Adrenal gland (tissue), 12 donors: ENCODE data around the gene KIZ. TPM values are rescaled to one million over a fixed set of nuclear protein-coding genes. Genes with fewer than 3 reads are reported as not detected.

Experiments used
- DNase-seq, 7 donors: peaks; one replicate each; pipeline ENCODE4 v3.0.0-alpha.2; 2019 to 2020
- H3K27ac ChIP-seq, 5 donors: fragments of 200-600 bp; sonication (generic) in 4 of 5; 1 replicate in 3 of 5; 2 replicates in 2 of 5; pipeline versions ENCODE4 v1.5.1 to v1.8.0; 2016 to 2020; ENCODE audit warnings: mild to moderate bottlenecking in 1 of 5
- H3K27me3 ChIP-seq: fragments of 200-600 bp; 2 replicates; pipeline ENCODE4 v1.8.0; 2021
- H3K36me3 ChIP-seq, 2 donors: fragments of 200-600 bp; replicated peaks in 1 of 2; 1 replicate in 1 of 2; 2 replicates in 1 of 2; pipeline versions ENCODE4 v1.5.1 to v1.8.0; 2018 to 2022
- H3K4me1 ChIP-seq, 2 donors: fragments of 200-600 bp; replicated peaks in 1 of 2; 1 replicate in 1 of 2; 2 replicates in 1 of 2; pipeline versions ENCODE4 v1.5.1 to v1.8.0; 2018 to 2021
- H3K4me3 ChIP-seq, 4 donors: fragments of 200-600 bp; sonication (generic) in 3 of 4; one replicate each; pipeline ENCODE4 v1.5.1; 2016 to 2018
- H3K9me3 ChIP-seq, 3 donors: fragments of 200-600 bp; sonication (generic) in 1 of 3; replicated peaks in 1 of 3; 1 replicate in 2 of 3; 2 replicates in 1 of 3; pipeline versions ENCODE4 v1.5.1 to v1.8.0; 2016 to 2021
- CTCF ChIP-seq, 6 experiments: fragments of 450-650 bp in 4 of 6; fragments of 200-600 bp in 2 of 6; sonication (generic) in 1 of 6; IDR thresholded peaks; 1 replicate in 5 of 6; 2 replicates in 1 of 6; pipeline versions ENCODE4 v1.5.1 to v1.8.0; 2016 to 2021; ENCODE audit warnings: antibody characterized with exemption in 6 of 6, mild to moderate bottlenecking in 2 of 6, moderate library complexity in 1 of 6
- POLR2A ChIP-seq, 2 donors: fragments of 450-650 bp; IDR thresholded peaks; one replicate each; pipeline ENCODE4 v1.6.1; 2017; ENCODE audit warnings: antibody characterized with exemption in 2 of 2, mild to moderate bottlenecking in 2 of 2, moderate library complexity in 1 of 2
- WGBS, 4 donors: extraction: QIAGEN DNeasy Blood & Tissue Kit in 2 of 4; methylation state at CpG; one replicate each; pipeline versions ENCODE4 v1.1.5 to v1.1.7; 2013 to 2017; 5-methylcytosine and 5-hydroxymethylcytosine counted together
- intact Hi-C, 2 donors: fragments of 100-400 bp; cut with DNase I; formaldehyde crosslinking; loops; one replicate each; pipeline versions ENCODE4 v1.14.1 to v1.15.0; 2022 to 2023
- polyA plus RNA-seq, 3 donors: library from polyadenylated mRNA; stranded (reverse); fragments of 200-250 nt in 2 of 3; fragments of 350-450 nt in 1 of 3; fragmentation: Illumina TruSeq in 1 of 3; extraction: RNeasy Lipid Tissue Mini Kit (QIAGEN cat#74804) in 1 of 3; gene quantifications; one replicate each; pipeline ENCODE4 v1.2.3, GENCODE V29; 2013 to 2014
- total RNA-seq, 9 donors: library from RNA; depleted of rRNA in 4 of 9; stranded (reverse); fragments of >200 nt in 4 of 9; fragments of 120-200 nt in 1 of 9; fragmentation: NEBNext Ultra II Directional in 1 of 9; extraction: Animal tissue kit (Norgen Biotek cat#: 25700) in 1 of 9; gene quantifications; one replicate each; pipeline versions ENCODE4 v1.1.0 to v1.2.4, GENCODE V29; 2013 to 2023
- donor health status: healthy with polysubstance abuse.
- donor health status: Bipolar disorder and iron deficiency.
- donor health status: DM: yes; HTN: yes; CAD: no.
- donor health status: DM: no; HTN: no; CAD: no.
- donor health status: DM: no; HTN: no; CAD: no.
- donor health status: DM: yes; HTN: yes; CAD: no.

The KIZ gene
- total and polyA plus RNA-seq, 12 donors: 10.4 to 62.9 (median 15.3) TPM

GRCh38 chr20:21213691-21214090, 87.8 kb downstream of the KIZ start:
- H3K4me3 ChIP-seq: no peak overlapping the region
- intact Hi-C loops: no loop called here
- H3K27ac ChIP-seq: no peak overlapping the region
- WGBS, 4 donors: 77 to 92% (median 83%) methylated on average over 2 of the region's 2 CpGs
- H3K9me3 ChIP-seq: no peaks in the 10 kb centered on the region
- no peaks in the 10 kb centered on the region for H3K27me3 ChIP-seq
- H3K36me3 ChIP-seq: no peaks in the 10 kb centered on the region
- no peak for DNase-seq
- TF ChIP-seq CTCF (IDR thresholded peaks at IDR 0.05): no peak
- no peak for TF ChIP-seq POLR2A (IDR thresholded peaks at IDR 0.05)
- no peaks in the 10 kb centered on the region for H3K4me1 ChIP-seq

DNA sequence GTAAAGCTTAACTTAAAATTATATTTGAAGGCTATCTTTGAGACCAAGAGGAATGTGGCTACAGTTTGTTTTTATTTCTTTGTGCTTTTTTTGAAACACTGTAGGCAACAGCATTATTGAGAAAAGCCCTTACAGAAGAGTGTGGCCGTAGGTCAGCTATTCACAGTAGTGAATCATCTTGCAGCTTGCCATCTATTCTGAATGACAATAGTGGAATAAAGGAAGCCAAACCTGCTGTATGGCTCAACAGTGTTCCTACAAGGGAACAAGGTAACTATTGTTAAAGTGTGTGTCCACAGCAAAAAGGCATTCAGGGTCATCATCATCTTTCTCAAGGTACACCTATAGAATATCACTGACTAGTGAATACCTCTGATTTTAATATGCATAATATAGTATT, 88.5 kb downstream of the KIZ start:
- Histone ChIP-seq H3K36me3 (no peaks in the 10 kb centered on the region), H3K27ac (no peak overlapping the region), H3K9me3 (no peaks in the 10 kb centered on the region), H3K4me3 (no peak overlapping the region), H3K4me1 (no peaks in the 10 kb centered on the region), H3K27me3 (no peaks in the 10 kb centered on the region)
- intact Hi-C loops: no loop called here
- 63 to 90% (median 77%) methylated on average over 1 of the region's 1 CpG for WGBS, 4 donors
- DNase-seq: no peak
- TF ChIP-seq CTCF (IDR thresholded peaks at IDR 0.05) (no peak), POLR2A (IDR thresholded peaks at IDR 0.05) (no peak)

DNA sequence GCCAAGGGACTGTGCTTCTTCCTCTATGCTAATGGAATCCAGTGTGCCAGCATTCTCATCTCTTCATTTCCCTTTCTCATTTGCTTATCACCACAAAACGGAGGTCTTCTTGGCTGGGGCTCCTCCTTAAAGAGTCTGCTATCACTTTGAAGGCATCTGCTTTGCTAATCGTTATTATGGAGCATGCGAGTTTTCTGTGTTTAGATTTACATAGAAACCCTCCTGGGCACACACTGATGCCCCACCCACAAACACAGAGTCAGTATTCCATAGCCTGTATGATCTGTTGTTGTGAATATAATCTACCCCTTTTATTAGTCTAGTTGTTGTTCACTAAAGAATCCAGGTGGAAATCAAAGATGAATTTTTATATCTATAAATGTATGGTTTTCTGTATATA, 93.8 kb downstream of the KIZ start:
- Histone ChIP-seq H3K27ac (no peak overlapping the region), H3K4me3 (no peak overlapping the region), H3K27me3 (no peaks in the 10 kb centered on the region), H3K36me3 (no peaks in the 10 kb centered on the region), H3K9me3 (no peaks in the 10 kb centered on the region), H3K4me1 (no peaks in the 10 kb centered on the region)
- intact Hi-C loops: no loop called here
- WGBS, 4 donors: 78 to 85% (median 81%) methylated on average over 3 of the region's 3 CpGs
- TF ChIP-seq CTCF (IDR thresholded peaks at IDR 0.05) (no peak), POLR2A (IDR thresholded peaks at IDR 0.05) (no peak)
- DNase-seq: no peak

DNA sequence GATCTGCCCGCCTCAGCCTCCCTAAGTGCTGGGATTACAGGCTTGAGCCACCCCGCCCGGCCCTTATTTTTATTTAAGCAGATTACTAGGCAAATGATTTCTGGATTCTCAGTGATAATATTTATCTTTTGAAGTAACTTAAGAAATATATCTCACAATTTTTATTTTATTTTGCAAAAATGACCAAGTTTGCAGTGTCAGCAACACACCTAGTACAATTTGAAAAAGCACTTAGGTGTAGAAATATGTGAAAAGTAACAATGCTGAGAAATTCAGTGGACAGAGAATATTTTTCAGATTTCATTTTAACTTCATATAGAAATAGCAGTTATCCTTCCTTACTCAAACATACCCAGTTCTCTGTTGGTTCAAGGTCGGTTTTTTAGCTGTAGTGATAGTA, 98.3 kb downstream of the KIZ start:
- H3K27me3 ChIP-seq: no peaks in the 10 kb centered on the region
- no peak for TF ChIP-seq POLR2A (IDR thresholded peaks at IDR 0.05)
- TF ChIP-seq CTCF (IDR thresholded peaks at IDR 0.05): no peak
- 89 to 96% (median 95%) methylated on average over 4 of the region's 4 CpGs for WGBS, 4 donors
- no peaks in the 10 kb centered on the region for H3K36me3 ChIP-seq
- no peak overlapping the region for H3K27ac ChIP-seq
- intact Hi-C loops: no loop called here
- H3K4me1 ChIP-seq: no peaks in the 10 kb centered on the region
- no peaks in the 10 kb centered on the region for H3K9me3 ChIP-seq
- no peak for DNase-seq
- H3K4me3 ChIP-seq: no peak overlapping the region
